Glomerular visceral epithelial cell (primary cell): ENCODE results near the gene COL1A1.
A peak's percentile ranks its signal among the peaks of the same experiment; 100 is the strongest.

Experiments used
- DNase-seq: peaks from one replicate; pipeline ENCODE4 v3.0.0-alpha.2; 2016; ENCODE audit errors: extremely low spot score

The COL1A1 gene

GRCh38 chr17:50213026-50214022 is 11.9 kb upstream of the COL1A1 start:
- peak; percentile 66 for DNase-seq

- peak; percentile 46 for DNase-seq
Observed at GRCh38 chr17:50212121-50212843, 10.9 kb upstream of the COL1A1 start.

- DNase-seq = no peak
Observed at GRCh38 chr17:50211249-50212120, 10.1 kb upstream of the COL1A1 start.

- peak; percentile 99 for DNase-seq
Observed at GRCh38 chr17:50210240-50211225, 9.1 kb upstream of the COL1A1 start.

- DNase-seq = peak; percentile 99
Observed at GRCh38 chr17:50209472-50210239, 8.2 kb upstream of the COL1A1 start.

GRCh38 chr17:50209133-50209471 is 7.7 kb upstream of the COL1A1 start:
- no peak for DNase-seq

GRCh38 chr17:50208611-50209061 is 7.2 kb upstream of the COL1A1 start:
- no peak for DNase-seq

GRCh38 chr17:50207792-50208567 is 6.5 kb upstream of the COL1A1 start:
- DNase-seq = no peak

GRCh38 chr17:50207315-50207714 is 5.9 kb upstream of the COL1A1 start:
- no peak for DNase-seq

GRCh38 chr17:50206604-50207293 is 5.3 kb upstream of the COL1A1 start:
- DNase-seq = no peak

GRCh38 chr17:50205963-50206505 is 4.6 kb upstream of the COL1A1 start:
- no peak for DNase-seq

GRCh38 chr17:50205111-50205962 is 3.9 kb upstream of the COL1A1 start:
- DNase-seq = no peak

GRCh38 chr17:50204431-50204830 is 3.0 kb upstream of the COL1A1 start:
- DNase-seq = no peak

- DNase-seq = peak; percentile 44
Observed at GRCh38 chr17:50203604-50204345, 2.3 kb upstream of the COL1A1 start.

- DNase-seq = no peak
Observed at GRCh38 chr17:50203086-50203485, 1.7 kb upstream of the COL1A1 start.
